ENCODE measurements around the gene SMG6.
A peak's percentile ranks its signal among the peaks of the same experiment; 100 is the strongest.

SMG6 gene

DNA sequence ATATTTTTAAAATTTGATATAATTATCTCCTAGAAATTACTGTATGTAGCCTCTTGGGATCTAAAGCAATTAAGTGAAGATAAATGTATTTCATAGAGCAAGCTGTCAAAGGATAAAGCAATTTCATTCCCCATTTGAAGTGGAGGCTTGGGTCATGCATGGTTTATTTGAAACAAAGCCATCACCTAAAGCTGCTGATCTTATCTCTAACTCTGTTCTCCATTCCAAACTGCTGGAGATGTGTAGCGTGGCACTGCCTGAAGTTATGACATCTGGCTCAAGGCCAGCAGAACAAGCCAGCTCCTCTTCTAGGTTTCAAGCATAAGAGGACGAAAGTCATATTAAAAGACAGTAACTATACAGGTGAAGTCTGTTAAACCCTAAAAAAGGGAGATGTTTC is 164.8 kb downstream of the SMG6 start (continued):
- TF ChIP-seq SP7 (tag by site-specific recombination; IDR thresholded peaks at IDR 0.05): peak; percentile 88
- TF ChIP-seq, protein P1, sequence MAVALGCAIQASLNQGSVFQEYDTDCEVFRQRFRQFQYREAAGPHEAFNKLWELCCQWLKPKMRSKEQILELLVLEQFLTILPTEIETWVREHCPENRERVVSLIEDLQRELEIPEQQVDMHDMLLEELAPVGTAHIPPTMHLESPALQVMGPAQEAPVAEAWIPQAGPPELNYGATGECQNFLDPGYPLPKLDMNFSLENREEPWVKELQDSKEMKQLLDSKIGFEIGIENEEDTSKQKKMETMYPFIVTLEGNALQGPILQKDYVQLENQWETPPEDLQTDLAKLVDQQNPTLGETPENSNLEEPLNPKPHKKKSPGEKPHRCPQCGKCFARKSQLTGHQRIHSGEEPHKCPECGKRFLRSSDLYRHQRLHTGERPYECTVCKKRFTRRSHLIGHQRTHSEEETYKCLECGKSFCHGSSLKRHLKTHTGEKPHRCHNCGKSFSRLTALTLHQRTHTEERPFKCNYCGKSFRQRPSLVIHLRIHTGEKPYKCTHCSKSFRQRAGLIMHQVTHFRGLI (tag by site-specific recombination; IDR thresholded peaks at IDR 0.05): no peak
- TF ChIP-seq BCL11B (tag by site-specific recombination; IDR thresholded peaks at IDR 0.05; ENCODE audit: low read depth): peak; percentile 45; the same call in 1 of the 2 replicates
- 0 out of 2 replicates have a peak, but pooled peaks have one; percentile 50 for TF ChIP-seq ZNF610 (tag by site-specific recombination; IDR thresholded peaks at IDR 0.05; ENCODE audit: borderline replicate concordance)
- TF ChIP-seq, protein P2, sequence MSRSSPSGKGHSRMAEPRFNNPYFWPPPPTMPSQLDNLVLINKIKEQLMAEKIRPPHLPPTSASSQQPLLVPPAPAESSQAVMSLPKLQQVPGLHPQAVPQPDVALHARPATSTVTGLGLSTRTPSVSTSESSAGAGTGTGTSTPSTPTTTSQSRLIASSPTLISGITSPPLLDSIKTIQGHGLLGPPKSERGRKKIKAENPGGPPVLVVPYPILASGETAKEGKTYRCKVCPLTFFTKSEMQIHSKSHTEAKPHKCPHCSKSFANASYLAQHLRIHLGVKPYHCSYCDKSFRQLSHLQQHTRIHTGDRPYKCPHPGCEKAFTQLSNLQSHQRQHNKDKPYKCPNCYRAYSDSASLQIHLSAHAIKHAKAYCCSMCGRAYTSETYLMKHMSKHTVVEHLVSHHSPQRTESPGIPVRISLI (tag by site-specific recombination; IDR thresholded peaks at IDR 0.05): no peak
- no peak for TF ChIP-seq ZNF23 (tag by site-specific recombination; IDR thresholded peaks at IDR 0.05; ENCODE audit: borderline replicate concordance)
- TF ChIP-seq, protein P3, sequence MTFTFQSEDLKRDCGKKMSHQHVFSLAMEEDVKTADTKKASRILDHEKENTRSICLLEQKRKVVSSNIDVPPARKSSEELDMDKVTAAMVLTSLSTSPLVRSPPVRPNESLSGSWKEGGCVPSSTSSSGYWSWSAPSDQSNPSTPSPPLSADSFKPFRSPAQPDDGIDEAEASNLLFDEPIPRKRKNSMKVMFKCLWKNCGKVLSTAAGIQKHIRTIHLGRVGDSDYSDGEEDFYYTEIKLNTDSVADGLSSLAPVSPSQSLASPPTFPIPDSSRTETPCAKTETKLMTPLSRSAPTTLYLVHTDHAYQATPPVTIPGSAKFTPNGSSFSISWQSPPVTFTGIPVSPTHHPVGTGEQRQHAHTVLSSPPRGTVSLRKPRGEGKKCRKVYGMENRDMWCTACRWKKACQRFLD (tag by site-specific recombination; IDR thresholded peaks at IDR 0.05): no peak
- TF ChIP-seq ZSCAN30 (tag by site-specific recombination; IDR thresholded peaks at IDR 0.05): peak; percentile 84; the same call in 1 of the 2 replicates
- TF ChIP-seq ZNF623 (tag by site-specific recombination; IDR thresholded peaks at IDR 0.05): peak; percentile 18; the same call in 1 of the 2 replicates
- TF ChIP-seq ZNF791 (tag by site-specific recombination; IDR thresholded peaks at IDR 0.05): no peak
- no peak for TF ChIP-seq ZNF585B (tag by site-specific recombination; IDR thresholded peaks at IDR 0.05)
- no peak for TF ChIP-seq ZNF138 (tag by site-specific recombination; IDR thresholded peaks at IDR 0.05; ENCODE audit: borderline replicate concordance)
- TF ChIP-seq, protein P4, sequence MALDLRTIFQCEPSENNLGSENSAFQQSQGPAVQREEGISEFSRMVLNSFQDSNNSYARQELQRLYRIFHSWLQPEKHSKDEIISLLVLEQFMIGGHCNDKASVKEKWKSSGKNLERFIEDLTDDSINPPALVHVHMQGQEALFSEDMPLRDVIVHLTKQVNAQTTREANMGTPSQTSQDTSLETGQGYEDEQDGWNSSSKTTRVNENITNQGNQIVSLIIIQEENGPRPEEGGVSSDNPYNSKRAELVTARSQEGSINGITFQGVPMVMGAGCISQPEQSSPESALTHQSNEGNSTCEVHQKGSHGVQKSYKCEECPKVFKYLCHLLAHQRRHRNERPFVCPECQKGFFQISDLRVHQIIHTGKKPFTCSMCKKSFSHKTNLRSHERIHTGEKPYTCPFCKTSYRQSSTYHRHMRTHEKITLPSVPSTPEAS (tag by site-specific recombination; IDR thresholded peaks at IDR 0.05): no peak
- TF ChIP-seq ZNF175 (tag by site-specific recombination; IDR thresholded peaks at IDR 0.05): no peak
- peak; percentile 65 for TF ChIP-seq BCL11A (tag by site-specific recombination; IDR thresholded peaks at IDR 0.05; ENCODE audit: low read depth)
- TF ChIP-seq ZNF133 (tag by site-specific recombination; IDR thresholded peaks at IDR 0.05): no peak
- TF ChIP-seq KLF1 (tag by site-specific recombination; IDR thresholded peaks at IDR 0.05): no peak
- TF ChIP-seq KLF8 (tag by site-specific recombination; IDR thresholded peaks at IDR 0.05): peak; percentile 62
- TF ChIP-seq, protein P5, sequence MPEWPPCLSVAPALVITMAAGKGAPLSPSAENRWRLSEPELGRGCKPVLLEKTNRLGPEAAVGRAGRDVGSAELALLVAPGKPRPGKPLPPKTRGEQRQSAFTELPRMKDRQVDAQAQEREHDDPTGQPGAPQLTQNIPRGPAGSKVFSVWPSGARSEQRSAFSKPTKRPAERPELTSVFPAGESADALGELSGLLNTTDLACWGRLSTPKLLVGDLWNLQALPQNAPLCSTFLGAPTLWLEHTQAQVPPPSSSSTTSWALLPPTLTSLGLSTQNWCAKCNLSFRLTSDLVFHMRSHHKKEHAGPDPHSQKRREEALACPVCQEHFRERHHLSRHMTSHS (tag by site-specific recombination; IDR thresholded peaks at IDR 0.05): no peak
- TF ChIP-seq ZNF76 (tag by site-specific recombination; IDR thresholded peaks at IDR 0.05; ENCODE audit: borderline replicate concordance, low read depth): no peak
- TF ChIP-seq ZNF10 (tag by site-specific recombination; IDR thresholded peaks at IDR 0.05): peak; percentile 75
- no peak for TF ChIP-seq ZNF155 (tag by site-specific recombination; IDR thresholded peaks at IDR 0.05)
- TF ChIP-seq, protein P6, sequence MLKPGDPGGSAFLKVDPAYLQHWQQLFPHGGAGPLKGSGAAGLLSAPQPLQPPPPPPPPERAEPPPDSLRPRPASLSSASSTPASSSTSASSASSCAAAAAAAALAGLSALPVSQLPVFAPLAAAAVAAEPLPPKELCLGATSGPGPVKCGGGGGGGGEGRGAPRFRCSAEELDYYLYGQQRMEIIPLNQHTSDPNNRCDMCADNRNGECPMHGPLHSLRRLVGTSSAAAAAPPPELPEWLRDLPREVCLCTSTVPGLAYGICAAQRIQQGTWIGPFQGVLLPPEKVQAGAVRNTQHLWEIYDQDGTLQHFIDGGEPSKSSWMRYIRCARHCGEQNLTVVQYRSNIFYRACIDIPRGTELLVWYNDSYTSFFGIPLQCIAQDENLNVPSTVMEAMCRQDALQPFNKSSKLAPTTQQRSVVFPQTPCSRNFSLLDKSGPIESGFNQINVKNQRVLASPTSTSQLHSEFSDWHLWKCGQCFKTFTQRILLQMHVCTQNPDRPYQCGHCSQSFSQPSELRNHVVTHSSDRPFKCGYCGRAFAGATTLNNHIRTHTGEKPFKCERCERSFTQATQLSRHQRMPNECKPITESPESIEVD (tag by site-specific recombination; IDR thresholded peaks at IDR 0.05): peak; percentile 97
- TF ChIP-seq, protein P7, sequence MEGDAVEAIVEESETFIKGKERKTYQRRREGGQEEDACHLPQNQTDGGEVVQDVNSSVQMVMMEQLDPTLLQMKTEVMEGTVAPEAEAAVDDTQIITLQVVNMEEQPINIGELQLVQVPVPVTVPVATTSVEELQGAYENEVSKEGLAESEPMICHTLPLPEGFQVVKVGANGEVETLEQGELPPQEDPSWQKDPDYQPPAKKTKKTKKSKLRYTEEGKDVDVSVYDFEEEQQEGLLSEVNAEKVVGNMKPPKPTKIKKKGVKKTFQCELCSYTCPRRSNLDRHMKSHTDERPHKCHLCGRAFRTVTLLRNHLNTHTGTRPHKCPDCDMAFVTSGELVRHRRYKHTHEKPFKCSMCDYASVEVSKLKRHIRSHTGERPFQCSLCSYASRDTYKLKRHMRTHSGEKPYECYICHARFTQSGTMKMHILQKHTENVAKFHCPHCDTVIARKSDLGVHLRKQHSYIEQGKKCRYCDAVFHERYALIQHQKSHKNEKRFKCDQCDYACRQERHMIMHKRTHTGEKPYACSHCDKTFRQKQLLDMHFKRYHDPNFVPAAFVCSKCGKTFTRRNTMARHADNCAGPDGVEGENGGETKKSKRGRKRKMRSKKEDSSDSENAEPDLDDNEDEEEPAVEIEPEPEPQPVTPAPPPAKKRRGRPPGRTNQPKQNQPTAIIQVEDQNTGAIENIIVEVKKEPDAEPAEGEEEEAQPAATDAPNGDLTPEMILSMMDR (tag by site-specific recombination; IDR thresholded peaks at IDR 0.05): no peak
- no peak for TF ChIP-seq KLF9 (tag by site-specific recombination; IDR thresholded peaks at IDR 0.05; ENCODE audit: low read depth)
- TF ChIP-seq REPIN1 (tag by site-specific recombination; IDR thresholded peaks at IDR 0.05; ENCODE audit: low read depth): no peak
- TF ChIP-seq, protein P8, sequence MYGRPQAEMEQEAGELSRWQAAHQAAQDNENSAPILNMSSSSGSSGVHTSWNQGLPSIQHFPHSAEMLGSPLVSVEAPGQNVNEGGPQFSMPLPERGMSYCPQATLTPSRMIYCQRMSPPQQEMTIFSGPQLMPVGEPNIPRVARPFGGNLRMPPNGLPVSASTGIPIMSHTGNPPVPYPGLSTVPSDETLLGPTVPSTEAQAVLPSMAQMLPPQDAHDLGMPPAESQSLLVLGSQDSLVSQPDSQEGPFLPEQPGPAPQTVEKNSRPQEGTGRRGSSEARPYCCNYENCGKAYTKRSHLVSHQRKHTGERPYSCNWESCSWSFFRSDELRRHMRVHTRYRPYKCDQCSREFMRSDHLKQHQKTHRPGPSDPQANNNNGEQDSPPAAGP (tag by site-specific recombination; IDR thresholded peaks at IDR 0.05): no peak
- TF ChIP-seq ZNF561 (tag by site-specific recombination; IDR thresholded peaks at IDR 0.05; ENCODE audit: borderline replicate concordance): peak; percentile 54; the same call in 1 of the 2 replicates
- TF ChIP-seq, protein P9, sequence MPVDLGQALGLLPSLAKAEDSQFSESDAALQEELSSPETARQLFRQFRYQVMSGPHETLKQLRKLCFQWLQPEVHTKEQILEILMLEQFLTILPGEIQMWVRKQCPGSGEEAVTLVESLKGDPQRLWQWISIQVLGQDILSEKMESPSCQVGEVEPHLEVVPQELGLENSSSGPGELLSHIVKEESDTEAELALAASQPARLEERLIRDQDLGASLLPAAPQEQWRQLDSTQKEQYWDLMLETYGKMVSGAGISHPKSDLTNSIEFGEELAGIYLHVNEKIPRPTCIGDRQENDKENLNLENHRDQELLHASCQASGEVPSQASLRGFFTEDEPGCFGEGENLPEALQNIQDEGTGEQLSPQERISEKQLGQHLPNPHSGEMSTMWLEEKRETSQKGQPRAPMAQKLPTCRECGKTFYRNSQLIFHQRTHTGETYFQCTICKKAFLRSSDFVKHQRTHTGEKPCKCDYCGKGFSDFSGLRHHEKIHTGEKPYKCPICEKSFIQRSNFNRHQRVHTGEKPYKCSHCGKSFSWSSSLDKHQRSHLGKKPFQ (tag by site-specific recombination; IDR thresholded peaks at IDR 0.05): peak; percentile 63; the same call in 1 of the 2 replicates
